T-helper 17 cell (primary cell): ENCODE results near the gene GLRA1. TPM values are rescaled to one million over a fixed set of nuclear protein-coding genes. Genes with fewer than 3 reads are reported as not detected.
A peak's percentile ranks its signal among the peaks of the same experiment; 100 is the strongest.

ENCODE experiments used
- ATAC-seq: fragments of 150-1000 bp; cut with Tn5 transposase; 2 replicates; pipeline ENCODE4 v1.10.0; 2021; ENCODE audit warnings: mild to moderate bottlenecking, moderate library complexity
- DNase-seq, 3 donors: peaks; one replicate each; pipeline versions ENCODE4 v3.0.0 to v3.0.0-alpha.2; 2020 to 2021
- H3K9me3 ChIP-seq: one replicate; pipeline ENCODE4 v1.7.0; 2013; ENCODE audit warnings: low read length, mild to moderate bottlenecking; ENCODE audit not compliant: control insufficient read depth, poor library complexity, severe bottlenecking
- H3K27ac Mint-ChIP-seq: one replicate; pipeline ENCODE4 v1.8.0; 2022; ENCODE audit warnings: mild to moderate bottlenecking, moderate library complexity, mixed read lengths
- H3K27me3 Mint-ChIP-seq: one replicate; pipeline ENCODE4 v1.8.0; 2022; ENCODE audit warnings: mixed read lengths
- H3K36me3 Mint-ChIP-seq: one replicate; pipeline ENCODE4 v1.8.0; 2022; ENCODE audit warnings: low read depth, mixed read lengths
- H3K4me1 Mint-ChIP-seq: one replicate; pipeline ENCODE4 v1.8.0; 2022; ENCODE audit warnings: mild to moderate bottlenecking, mixed read lengths
- H3K4me3 Mint-ChIP-seq: one replicate; pipeline ENCODE4 v1.8.0; 2022; ENCODE audit warnings: mild to moderate bottlenecking, moderate library complexity, mixed read lengths
- total RNA-seq, 4 donors: library from RNA in 2 of 4; stranded (reverse) in 2 of 4; gene quantifications; one replicate each; pipeline ENCODE4 v1.2.3 and lab custom pipeline; 2022 to 2026

The GLRA1 gene
- total RNA-seq, 2 donors from 2014 or later, result not detected

DNA sequence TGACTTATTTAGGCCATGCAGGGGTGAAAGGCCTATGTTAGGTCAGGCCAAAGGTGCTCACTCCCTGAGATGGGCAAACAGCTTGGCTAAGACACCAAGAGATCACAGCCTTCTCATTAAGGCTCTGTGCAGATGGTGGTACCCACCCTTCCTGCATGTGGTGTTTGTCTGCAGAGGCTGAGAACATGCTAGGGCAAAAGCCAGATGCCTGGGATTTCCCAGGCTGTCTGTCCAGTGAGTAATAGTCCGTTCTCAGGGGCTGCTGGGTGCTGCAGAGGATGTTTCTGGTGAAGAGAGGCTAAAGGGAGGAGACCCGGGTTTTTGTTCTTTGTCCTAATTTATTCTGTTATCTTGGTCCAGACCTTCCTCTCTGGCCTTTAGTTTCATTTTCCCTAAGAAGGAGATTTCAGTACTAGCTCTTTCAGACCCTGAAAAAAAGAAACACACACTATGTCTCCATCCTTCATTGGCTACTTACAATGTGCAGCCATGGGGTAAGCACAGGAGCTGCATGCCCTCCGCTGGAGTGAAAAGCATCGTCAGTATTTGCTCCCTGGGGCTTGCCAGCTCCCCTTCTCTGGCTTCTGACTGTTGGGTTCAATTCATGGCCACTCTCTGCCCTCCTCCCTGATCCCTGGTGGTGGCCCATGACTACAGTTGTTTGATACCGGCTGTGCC, 23.4 kb upstream of the GLRA1 start:
- peak overlapping the region; percentile 16 for H3K4me3 Mint-ChIP-seq
- H3K9me3 ChIP-seq, result no peaks in the 10 kb centered on the region
- no peak for DNase-seq
- ATAC-seq, result no peak
- peaks cover 16% of the 10 kb centered on the region for H3K27me3 Mint-ChIP-seq
- H3K27ac Mint-ChIP-seq, result no peak overlapping the region
- H3K4me1 Mint-ChIP-seq, result peaks cover 40% of the 10 kb centered on the region
- H3K36me3 Mint-ChIP-seq, result peaks cover 3% of the 10 kb centered on the region

DNA sequence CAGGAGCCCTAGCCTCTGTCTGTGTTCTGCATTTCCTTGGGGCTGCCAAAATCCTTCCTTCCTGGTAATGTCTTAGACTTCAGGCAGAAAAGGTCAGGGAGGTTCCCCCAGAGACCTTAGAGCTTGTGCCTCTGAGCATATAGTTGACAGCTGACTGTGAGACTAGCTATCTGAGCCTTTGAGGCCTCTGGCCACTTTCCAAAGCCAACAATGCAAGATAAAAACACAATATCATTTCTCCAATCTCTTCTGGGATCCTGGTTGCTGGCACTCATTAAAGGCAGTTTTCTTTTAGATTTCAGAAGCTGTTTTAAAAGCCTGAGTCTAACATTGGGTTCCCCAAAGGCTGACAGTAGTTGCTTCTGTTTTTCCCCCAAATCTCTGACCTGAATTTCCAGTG, 13.2 kb upstream of the GLRA1 start:
- H3K27me3 Mint-ChIP-seq, result no peaks in the 10 kb centered on the region
- H3K4me3 Mint-ChIP-seq, result no peak overlapping the region
- H3K9me3 ChIP-seq, result no peaks in the 10 kb centered on the region
- no peak overlapping the region for H3K27ac Mint-ChIP-seq
- H3K36me3 Mint-ChIP-seq, result peaks cover 2% of the 10 kb centered on the region
- ATAC-seq (no peak), DNase-seq (no peak)
- no peaks in the 10 kb centered on the region for H3K4me1 Mint-ChIP-seq

DNA sequence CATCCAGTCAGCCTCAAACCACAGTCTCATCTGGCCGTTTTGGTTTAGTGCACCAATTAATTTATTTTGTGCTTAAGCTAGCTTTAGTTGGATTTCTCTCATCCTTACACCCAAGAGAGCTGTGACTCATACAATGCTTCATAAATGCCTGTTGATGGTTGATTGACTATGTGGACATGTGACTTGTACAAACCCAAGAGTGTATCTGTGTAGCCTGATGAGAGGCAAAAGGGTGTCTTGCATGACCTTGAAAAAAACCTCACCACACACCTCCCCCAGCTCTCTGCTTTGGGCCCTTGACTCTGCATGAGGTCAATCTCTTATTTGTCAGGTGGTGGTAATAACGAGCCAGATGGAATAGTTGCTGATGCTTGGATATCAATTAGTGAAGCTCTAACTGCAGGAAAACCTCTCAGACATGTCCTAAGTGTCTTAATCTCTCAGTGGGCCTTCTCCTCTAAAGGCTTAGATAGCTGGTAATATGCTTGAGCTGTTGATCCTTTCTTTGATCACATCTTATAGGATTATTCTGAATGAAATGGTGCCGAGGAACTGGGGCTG, 10.6 kb upstream of the GLRA1 start:
- H3K27ac Mint-ChIP-seq, result no peak overlapping the region
- H3K36me3 Mint-ChIP-seq, result peaks cover 2% of the 10 kb centered on the region

GRCh38 chr5:151931260-151931659, 6.6 kb upstream of the GLRA1 start:
- ATAC-seq (no peak), DNase-seq (no peak)
- no peaks in the 10 kb centered on the region for H3K4me1 Mint-ChIP-seq
- no peak overlapping the region for H3K27ac Mint-ChIP-seq
- no peaks in the 10 kb centered on the region for H3K27me3 Mint-ChIP-seq
- H3K9me3 ChIP-seq, result no peaks in the 10 kb centered on the region
- H3K36me3 Mint-ChIP-seq, result peaks cover 2% of the 10 kb centered on the region
- H3K4me3 Mint-ChIP-seq, result no peak overlapping the region

More for the DNA sequence above, 10.6 kb upstream of the GLRA1 start:
- no peak for DNase-seq
- H3K9me3 ChIP-seq, result no peaks in the 10 kb centered on the region
- no peak overlapping the region for H3K4me3 Mint-ChIP-seq
- no peaks in the 10 kb centered on the region for H3K4me1 Mint-ChIP-seq
- no peaks in the 10 kb centered on the region for H3K27me3 Mint-ChIP-seq
- no peak for ATAC-seq

DNA sequence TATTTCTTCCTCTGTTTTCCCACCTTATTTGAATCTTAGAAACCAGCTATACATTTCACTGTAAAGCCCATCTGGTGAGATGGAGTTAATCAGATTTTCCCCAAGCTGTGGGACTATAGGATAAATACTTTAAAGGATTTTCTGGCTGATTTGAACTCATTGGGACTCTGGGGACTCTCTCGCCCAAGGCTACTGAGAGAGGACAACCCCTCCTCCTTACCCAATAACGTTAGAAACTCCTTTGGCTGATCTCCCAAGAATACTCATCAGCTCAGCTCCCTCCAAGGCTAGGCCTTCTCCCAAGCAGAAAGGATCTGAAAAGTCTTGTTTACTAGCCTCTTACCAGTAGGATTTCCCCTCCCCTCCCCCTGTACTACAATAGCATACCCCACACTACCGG, 1.5 kb upstream of the GLRA1 start:
- Mint-ChIP-seq H3K27ac (no peak overlapping the region), H3K36me3 (no peaks in the 10 kb centered on the region), H3K4me3 (no peak overlapping the region), H3K4me1 (no peaks in the 10 kb centered on the region), H3K27me3 (peaks cover 19% of the 10 kb centered on the region)
- no peak for DNase-seq
- no peak for ATAC-seq
- H3K9me3 ChIP-seq, result no peaks in the 10 kb centered on the region

DNA sequence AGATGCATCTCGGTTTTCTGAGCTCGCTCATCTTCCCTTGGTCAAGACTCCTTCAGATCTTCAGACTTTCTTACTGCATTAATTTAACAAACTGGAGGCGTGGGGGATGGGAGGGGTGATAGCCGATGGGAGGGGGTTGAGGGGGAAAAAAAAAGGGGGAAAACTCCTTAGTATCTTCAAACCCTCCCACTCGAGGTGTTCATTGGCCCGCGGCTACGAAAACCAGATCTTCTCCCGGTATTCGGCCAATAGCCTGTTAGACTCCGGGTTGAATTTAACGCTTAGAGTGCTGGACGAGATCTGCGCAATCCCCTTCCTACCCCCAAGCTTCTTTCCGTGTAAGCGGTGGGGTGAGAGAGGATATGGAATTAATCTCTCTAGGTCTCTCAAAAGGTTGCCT, 689 bp upstream of the GLRA1 start:
- no peaks in the 10 kb centered on the region for H3K4me1 Mint-ChIP-seq
- H3K4me3 Mint-ChIP-seq, result no peak overlapping the region
- DNase-seq (no peak), ATAC-seq (no peak)
- no peak overlapping the region for H3K27ac Mint-ChIP-seq
- H3K36me3 Mint-ChIP-seq, result no peaks in the 10 kb centered on the region
- H3K9me3 ChIP-seq, result no peaks in the 10 kb centered on the region
- H3K27me3 Mint-ChIP-seq, result peaks cover 19% of the 10 kb centered on the region

- Mint-ChIP-seq H3K36me3 (no peaks in the 10 kb centered on the region), H3K4me3 (no peak overlapping the region), H3K27ac (peak overlapping the region; percentile 22), H3K27me3 (peaks cover 19% of the 10 kb centered on the region), H3K4me1 (no peaks in the 10 kb centered on the region)
- H3K9me3 ChIP-seq, result no peaks in the 10 kb centered on the region
- ATAC-seq, result no peak
- DNase-seq, result no peak
These were observed 680 bp downstream of the GLRA1 start for GRCh38 chr5:151923866-151924476.

DNA sequence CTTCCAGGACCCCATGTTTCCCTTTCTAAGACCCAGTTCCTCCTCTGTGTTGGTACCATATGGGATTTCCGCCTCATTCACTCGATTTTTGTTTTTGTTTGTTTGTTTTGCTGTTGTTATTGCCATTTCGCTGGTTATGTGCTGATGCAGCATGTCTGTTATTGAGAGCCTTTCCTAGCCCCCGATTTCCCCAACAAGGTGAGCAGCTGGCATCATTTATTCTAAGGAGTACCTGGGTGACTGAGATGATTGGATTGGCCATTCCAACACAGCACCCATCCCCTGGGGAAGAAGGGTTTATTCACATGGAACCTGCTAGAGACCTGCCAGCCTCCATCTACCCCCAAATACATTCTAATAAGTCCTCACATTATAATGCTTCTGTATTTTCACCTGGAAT, 2.7 kb downstream of the GLRA1 start:
- no peaks in the 10 kb centered on the region for H3K9me3 ChIP-seq
- Mint-ChIP-seq H3K27ac (no peak overlapping the region), H3K27me3 (peaks cover 25% of the 10 kb centered on the region), H3K36me3 (no peaks in the 10 kb centered on the region), H3K4me1 (no peaks in the 10 kb centered on the region), H3K4me3 (no peak overlapping the region)
- DNase-seq (no peak), ATAC-seq (no peak)

DNA sequence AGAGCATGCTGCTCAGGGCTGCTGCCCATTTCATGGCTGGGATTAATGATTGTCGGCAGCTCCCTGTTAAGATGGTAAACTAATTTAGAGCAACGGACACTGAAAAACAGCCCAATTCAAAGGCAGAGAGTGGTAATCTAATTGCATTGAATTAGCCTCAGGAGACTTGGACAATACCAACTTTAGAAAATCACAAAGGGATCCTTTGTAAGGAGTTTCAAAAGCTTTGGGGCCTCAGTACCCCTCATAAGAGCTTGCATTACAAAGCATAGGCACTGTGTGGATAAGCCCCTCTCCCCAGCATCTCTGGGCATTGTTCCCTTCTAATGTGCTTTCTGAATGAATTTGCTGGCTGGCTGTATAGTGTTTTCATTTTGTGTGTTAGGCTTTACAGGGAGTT, 6.7 kb downstream of the GLRA1 start:
- H3K36me3 Mint-ChIP-seq, result peaks cover 2% of the 10 kb centered on the region
- no peaks in the 10 kb centered on the region for H3K9me3 ChIP-seq
- H3K27me3 Mint-ChIP-seq, result peaks cover 19% of the 10 kb centered on the region
- DNase-seq (no peak), ATAC-seq (no peak)
- H3K4me3 Mint-ChIP-seq, result no peak overlapping the region
- H3K4me1 Mint-ChIP-seq, result no peaks in the 10 kb centered on the region
- no peak overlapping the region for H3K27ac Mint-ChIP-seq

DNA sequence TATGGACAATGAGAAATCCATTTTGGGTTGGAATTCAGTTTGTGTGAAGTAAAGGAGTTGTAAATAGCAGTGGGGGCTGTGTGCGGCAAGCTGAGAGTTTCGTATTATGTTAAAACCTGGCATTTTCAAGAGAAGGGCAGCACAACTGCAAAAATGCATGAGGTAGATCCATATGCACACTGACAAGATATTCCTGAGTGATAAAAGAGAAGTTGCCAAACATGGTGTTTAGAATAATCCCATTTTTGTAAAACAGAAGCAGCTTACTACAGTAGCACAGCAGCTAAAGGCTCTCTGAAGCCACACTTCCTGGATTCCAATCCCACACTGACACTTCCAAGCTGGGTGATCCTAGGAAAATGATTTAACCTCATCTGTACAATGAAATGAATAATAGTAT, 11.2 kb downstream of the GLRA1 start:
- Mint-ChIP-seq H3K4me3 (no peak overlapping the region), H3K36me3 (peaks cover 2% of the 10 kb centered on the region), H3K27ac (no peak overlapping the region), H3K4me1 (no peaks in the 10 kb centered on the region), H3K27me3 (peaks cover 10% of the 10 kb centered on the region)
- no peaks in the 10 kb centered on the region for H3K9me3 ChIP-seq
- no peak for DNase-seq
- ATAC-seq, result no peak

DNA sequence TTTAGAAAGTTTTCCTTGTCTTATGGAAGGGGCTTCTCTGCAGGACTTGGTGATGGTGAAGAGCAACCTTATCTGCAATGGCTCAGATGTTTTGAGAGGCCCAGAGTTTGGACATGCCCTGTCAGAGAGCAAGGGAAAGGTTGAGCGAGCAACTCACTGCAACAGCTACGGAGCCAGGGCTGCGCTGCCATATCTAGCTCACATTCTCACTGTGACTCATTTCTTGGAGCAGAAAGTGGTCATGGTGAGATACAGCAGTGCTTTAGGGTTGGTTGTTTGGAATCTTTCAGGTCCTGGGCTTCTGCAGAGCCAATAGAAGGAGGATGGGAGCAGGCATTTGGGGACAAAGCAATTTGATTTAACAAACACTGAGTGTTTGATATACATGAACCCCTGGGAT, 12.3 kb downstream of the GLRA1 start:
- Mint-ChIP-seq H3K36me3 (peaks cover 2% of the 10 kb centered on the region), H3K4me1 (no peaks in the 10 kb centered on the region), H3K27me3 (peaks cover 6% of the 10 kb centered on the region), H3K4me3 (no peak overlapping the region), H3K27ac (no peak overlapping the region)
- no peak for ATAC-seq
- no peaks in the 10 kb centered on the region for H3K9me3 ChIP-seq
- no peak for DNase-seq

- no peak overlapping the region for H3K4me3 Mint-ChIP-seq
- no peaks in the 10 kb centered on the region for H3K36me3 Mint-ChIP-seq
- DNase-seq (no peak), ATAC-seq (no peak)
- H3K27ac Mint-ChIP-seq, result no peak overlapping the region
- H3K4me1 Mint-ChIP-seq, result no peaks in the 10 kb centered on the region
- H3K9me3 ChIP-seq, result no peaks in the 10 kb centered on the region
- H3K27me3 Mint-ChIP-seq, result peaks cover 2% of the 10 kb centered on the region
These were observed 13.6 kb downstream of the GLRA1 start for GRCh38 chr5:151911011-151911410.

DNA sequence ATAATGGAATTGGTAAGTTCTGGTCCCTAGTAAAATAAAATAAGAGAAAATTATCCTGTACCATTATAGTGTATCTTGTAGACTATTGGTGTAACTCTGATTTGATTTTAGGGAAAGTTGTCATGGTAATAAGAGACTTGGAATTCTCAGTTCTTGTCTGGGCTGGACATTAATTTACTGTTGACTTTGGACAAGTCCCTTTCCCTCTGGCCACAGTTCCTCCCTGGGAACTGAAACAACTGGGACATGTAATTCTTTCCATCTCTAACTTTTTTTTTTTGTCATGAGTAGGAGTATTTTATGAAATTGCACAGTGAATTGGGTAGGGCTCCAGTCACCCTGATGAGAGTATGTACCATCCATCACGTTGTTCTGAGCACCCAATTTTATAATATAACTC, 15.0 kb downstream of the GLRA1 start:
- H3K4me1 Mint-ChIP-seq, result no peaks in the 10 kb centered on the region
- no peaks in the 10 kb centered on the region for H3K27me3 Mint-ChIP-seq
- no peak overlapping the region for H3K27ac Mint-ChIP-seq
- DNase-seq (no peak), ATAC-seq (no peak)
- no peaks in the 10 kb centered on the region for H3K36me3 Mint-ChIP-seq
- H3K4me3 Mint-ChIP-seq, result no peak overlapping the region
- H3K9me3 ChIP-seq, result no peaks in the 10 kb centered on the region

GRCh38 chr5:151906246-151906645, 18.4 kb downstream of the GLRA1 start:
- Mint-ChIP-seq H3K4me1 (no peaks in the 10 kb centered on the region), H3K36me3 (no peaks in the 10 kb centered on the region), H3K4me3 (no peak overlapping the region), H3K27me3 (peaks cover 3% of the 10 kb centered on the region), H3K27ac (no peak overlapping the region)
- no peaks in the 10 kb centered on the region for H3K9me3 ChIP-seq
- no peak for ATAC-seq
- no peak for DNase-seq
